AG10803 (cell line): ENCODE results near the gene GPHN.

Experiments
- DNase-seq: peaks from one replicate; pipeline ENCODE4 v3.0.0; 2010; ENCODE audit warnings: low read depth
- H3K4me3 ChIP-seq: 2 replicates; pipeline ENCODE4 v1.5.1; 2011; ENCODE audit warnings: mild to moderate bottlenecking, low read length, control low read depth
- TF ChIP-seq, protein P1 (sequence below): conservative IDR thresholded peaks from 2 replicates; pipeline ENCODE4 v1.5.1; 2011; ENCODE audit warnings: mild to moderate bottlenecking, low read length, control low read depth, inconsistent platforms

Gene GPHN

DNA sequence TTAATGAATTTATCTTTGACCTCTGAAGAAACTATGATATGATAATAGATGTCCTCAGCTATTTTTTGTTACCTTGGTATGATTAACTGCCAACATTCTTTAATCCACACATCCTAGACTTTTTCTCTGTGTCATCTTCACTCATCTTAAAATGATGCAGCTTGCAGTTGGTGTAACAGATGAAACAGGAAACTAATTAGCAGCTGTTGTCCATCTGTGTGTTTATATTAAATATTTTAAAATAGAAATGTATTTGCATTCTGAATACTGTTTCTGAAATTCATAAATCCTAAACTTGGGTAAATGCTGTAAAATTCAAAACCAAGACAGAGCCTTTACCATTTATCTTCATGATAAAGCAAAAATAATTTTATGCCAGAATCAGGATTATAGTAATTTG is 625.2 kb downstream of the GPHN start:
- TF ChIP-seq, protein P1, sequence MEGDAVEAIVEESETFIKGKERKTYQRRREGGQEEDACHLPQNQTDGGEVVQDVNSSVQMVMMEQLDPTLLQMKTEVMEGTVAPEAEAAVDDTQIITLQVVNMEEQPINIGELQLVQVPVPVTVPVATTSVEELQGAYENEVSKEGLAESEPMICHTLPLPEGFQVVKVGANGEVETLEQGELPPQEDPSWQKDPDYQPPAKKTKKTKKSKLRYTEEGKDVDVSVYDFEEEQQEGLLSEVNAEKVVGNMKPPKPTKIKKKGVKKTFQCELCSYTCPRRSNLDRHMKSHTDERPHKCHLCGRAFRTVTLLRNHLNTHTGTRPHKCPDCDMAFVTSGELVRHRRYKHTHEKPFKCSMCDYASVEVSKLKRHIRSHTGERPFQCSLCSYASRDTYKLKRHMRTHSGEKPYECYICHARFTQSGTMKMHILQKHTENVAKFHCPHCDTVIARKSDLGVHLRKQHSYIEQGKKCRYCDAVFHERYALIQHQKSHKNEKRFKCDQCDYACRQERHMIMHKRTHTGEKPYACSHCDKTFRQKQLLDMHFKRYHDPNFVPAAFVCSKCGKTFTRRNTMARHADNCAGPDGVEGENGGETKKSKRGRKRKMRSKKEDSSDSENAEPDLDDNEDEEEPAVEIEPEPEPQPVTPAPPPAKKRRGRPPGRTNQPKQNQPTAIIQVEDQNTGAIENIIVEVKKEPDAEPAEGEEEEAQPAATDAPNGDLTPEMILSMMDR: no peak

DNA sequence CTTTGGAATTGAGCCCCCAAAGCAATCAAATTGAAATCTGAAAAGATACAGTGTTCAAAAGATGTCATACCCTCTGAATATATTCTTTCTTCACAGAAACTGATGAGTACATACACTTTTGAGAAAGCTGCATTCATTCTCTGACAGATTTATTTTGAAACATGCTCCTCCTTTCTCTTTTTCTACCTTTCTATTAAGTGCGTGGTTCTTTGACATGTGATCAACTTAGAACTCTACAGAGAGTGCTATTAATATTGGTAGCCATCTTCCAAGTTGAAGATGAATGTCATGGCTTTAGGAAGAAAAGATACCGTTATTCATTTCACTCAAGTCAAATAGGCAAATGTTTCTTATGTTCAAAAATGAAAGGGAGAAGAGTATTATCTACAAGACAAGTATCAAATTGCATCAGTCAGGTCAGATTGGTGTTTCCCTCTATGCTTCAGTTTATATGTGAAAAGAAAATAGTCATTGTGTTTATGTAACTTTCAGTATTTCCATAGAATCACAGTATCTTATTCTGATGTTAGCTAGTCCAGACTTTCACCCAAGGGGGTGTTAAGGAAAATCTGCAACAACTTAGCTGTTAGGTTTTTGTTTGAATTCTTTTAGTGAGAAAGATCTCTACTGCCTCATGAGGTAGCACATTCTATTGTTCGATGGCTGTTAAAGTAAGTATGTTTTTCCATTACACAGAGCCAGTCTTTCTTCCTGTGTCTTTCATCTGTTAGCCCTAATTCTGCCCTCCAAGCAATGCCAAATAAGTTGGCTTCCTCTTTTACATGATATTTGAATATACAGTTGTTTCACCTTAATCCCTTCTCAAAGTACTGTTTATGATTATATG is 625.9 kb downstream of the GPHN start:
- DNase-seq: no peak
- H3K4me3 ChIP-seq: no peak overlapping the region
- TF ChIP-seq, protein P1: no peak

More for the DNA sequence above, 625.2 kb downstream of the GPHN start:
- DNase-seq: no peak
- H3K4me3 ChIP-seq: no peak overlapping the region

DNA sequence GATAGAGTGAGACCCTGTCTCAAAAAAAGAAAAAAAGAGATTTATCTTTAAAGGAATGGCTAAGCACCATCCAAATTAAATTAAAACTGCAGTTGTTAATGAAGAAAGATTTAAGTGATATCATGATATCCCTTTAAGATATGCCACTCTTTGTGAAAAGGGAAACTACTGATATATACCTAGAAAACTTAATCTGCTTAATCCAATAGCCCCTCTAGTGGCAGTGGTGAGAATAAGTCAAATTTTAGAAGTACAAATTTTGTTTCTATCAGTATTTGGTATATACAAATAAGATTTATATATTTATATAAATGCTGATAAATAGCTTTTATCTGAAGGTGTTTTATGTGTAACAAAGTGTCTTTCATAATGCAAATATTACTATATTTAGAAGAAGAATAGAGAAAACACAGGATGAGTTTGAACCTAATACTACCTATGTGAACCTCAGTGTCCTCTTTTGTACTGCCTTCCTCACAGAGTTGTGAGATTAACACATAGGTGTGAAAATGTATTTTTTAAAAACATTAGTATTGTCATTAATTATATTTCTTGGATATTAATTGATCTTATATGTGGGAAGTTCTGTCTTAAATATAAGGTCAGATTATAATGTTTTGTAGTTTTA is 629.9 kb downstream of the GPHN start:
- DNase-seq: peak; percentile 15
- H3K4me3 ChIP-seq: no peak overlapping the region
- TF ChIP-seq, protein P1: peak; percentile 66

DNA sequence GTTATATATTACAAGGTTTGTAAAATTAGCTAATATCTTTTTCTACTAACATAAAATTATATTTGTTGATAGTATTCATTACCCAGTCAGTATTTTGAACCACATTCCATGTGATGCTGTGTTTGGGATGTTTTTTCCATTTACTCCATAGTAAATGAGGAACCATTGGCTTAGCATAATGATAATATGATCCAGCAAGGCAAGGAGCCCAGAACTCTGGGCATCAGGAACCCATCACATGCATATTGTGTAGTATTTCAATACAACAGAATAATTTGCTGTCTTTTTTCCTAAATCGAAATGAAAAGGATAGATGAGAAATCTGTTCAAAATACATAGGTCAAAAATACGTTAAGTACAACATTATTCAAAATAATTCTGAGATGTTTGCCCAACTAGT is 632.6 kb downstream of the GPHN start:
- TF ChIP-seq, protein P1: no peak
- no peak overlapping the region for H3K4me3 ChIP-seq
- no peak for DNase-seq

DNA sequence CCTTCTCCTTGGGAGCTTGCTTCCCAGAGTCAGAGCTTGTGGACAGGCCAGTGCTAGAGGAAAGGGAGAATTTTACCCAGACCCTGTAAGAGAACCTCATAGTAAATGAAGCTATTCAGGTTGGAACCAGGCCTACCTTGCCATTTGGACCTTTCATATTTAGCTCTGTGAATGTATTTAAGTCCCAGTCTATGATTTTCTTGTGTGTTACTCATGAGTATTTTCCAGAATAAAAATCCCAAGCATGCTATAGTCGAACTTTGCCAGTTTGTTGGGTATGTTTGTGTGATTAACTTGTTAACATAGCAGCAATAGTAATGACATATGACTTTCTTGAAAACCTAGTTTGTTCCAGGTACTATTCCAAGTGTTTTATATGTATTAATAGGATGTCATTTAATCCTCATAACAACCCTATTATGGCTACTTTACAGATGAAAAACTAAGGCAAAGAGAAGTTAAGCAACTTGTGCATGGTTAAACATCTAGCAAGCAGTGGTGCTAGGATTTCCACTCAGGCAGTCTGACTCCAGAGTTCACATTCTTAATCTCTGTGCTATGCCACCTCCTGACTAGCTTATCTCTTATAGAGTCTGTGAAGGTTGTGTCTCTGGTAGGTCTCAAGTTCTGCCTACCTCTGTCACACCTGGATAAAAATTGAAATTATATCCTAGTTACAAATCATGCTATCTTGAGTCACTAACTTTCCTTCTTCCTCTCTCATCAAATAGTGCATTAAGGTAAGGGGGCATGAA is 633.4 kb downstream of the GPHN start:
- no peak for DNase-seq
- no peak overlapping the region for H3K4me3 ChIP-seq
- TF ChIP-seq, protein P1: no peak

DNA sequence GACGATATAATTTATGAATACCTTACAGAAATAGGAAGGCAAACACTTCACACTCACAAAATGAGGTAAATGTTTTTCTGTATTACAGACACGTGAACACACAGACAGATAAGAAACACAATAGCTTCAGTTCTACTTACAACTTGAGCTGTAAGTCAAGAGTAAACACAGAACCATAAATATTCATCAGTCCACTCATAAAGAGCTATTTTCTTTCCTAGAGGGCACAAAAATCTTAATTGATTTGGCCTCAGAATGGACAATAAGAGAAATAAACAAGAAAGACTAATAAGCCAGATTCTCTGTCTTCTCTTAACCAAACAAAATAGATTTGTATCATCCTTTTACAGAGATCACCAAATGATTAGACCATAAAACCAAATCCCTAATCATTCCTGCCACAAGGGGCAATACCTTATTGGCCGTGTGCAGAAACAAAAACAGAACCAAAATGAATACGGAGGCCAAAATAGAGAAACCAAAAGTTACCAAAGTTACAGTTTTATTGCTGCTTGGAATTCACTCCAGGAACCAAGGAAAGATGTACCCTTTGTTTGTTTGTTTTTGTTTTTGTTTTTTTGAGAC is 643.2 kb downstream of the GPHN start:
- TF ChIP-seq, protein P1: peak; percentile 47
- DNase-seq: peak; percentile 14
- no peak overlapping the region for H3K4me3 ChIP-seq
